ENCODE measurements around the gene TAPBP.
"Not testable (repeated sequence)": the region's sequence is repeated elsewhere in the genome, so short reads cannot be mapped to it uniquely, and the experiment has no call there.

The TAPBP gene

GRCh38 chr6:33264015-33264414 is 49.9 kb downstream of the TAPBP start:
- no peak for DNase-seq (ENCODE audit: low read depth)
- H3K4me3 ChIP-seq (ENCODE audit: low read depth, low read length), result no peak overlapping the region
- no peak for TF ChIP-seq CTCF (IDR thresholded peaks at IDR 0.05; ENCODE audit: control insufficient read depth, extremely low read depth, insufficient read depth)

- H3K4me3 ChIP-seq (ENCODE audit: low read depth, low read length); DNase-seq (ENCODE audit: low read depth): not testable (repeated sequence)
Observed at GRCh38 chr6:33262490-33262889, 51.4 kb downstream of the TAPBP start.

- TF ChIP-seq CTCF (IDR thresholded peaks at IDR 0.05; ENCODE audit: control insufficient read depth, extremely low read depth, insufficient read depth), result no peak
- no peak overlapping the region for H3K4me3 ChIP-seq (ENCODE audit: low read depth, low read length)
- no peak for DNase-seq (ENCODE audit: low read depth)
Observed at GRCh38 chr6:33259032-33259431, 54.8 kb downstream of the TAPBP start.

GRCh38 chr6:33254591-33254990 is 59.3 kb downstream of the TAPBP start:
- no peak for DNase-seq (ENCODE audit: low read depth)
- TF ChIP-seq CTCF (IDR thresholded peaks at IDR 0.05; ENCODE audit: control insufficient read depth, extremely low read depth, insufficient read depth), result no peak
- H3K4me3 ChIP-seq (ENCODE audit: low read depth, low read length), result no peak overlapping the region

GRCh38 chr6:33252759-33253158 is 61.1 kb downstream of the TAPBP start:
- TF ChIP-seq CTCF (IDR thresholded peaks at IDR 0.05; ENCODE audit: control insufficient read depth, extremely low read depth, insufficient read depth), result no peak
- no peak for DNase-seq (ENCODE audit: low read depth)
- H3K4me3 ChIP-seq (ENCODE audit: low read depth, low read length), result no peak overlapping the region

- H3K4me3 ChIP-seq (ENCODE audit: low read depth, low read length), result no peak overlapping the region
- DNase-seq (ENCODE audit: low read depth), result no peak
- no peak for TF ChIP-seq CTCF (IDR thresholded peaks at IDR 0.05; ENCODE audit: control insufficient read depth, extremely low read depth, insufficient read depth)
Observed at GRCh38 chr6:33251395-33252012, 62.4 kb downstream of the TAPBP start.

- TF ChIP-seq CTCF (IDR thresholded peaks at IDR 0.05; ENCODE audit: control insufficient read depth, extremely low read depth, insufficient read depth), result no peak
- peak overlapping the region; percentile 56; the same call in 1 of the 2 replicates for H3K4me3 ChIP-seq (ENCODE audit: low read depth, low read length)
- no peak for DNase-seq (ENCODE audit: low read depth)
Observed at GRCh38 chr6:33250731-33251130, 63.1 kb downstream of the TAPBP start.
